K562 (cell line): ENCODE results near the gene MYO16. TPM values are rescaled to one million over a fixed set of nuclear protein-coding genes. Genes with fewer than 3 reads are reported as not detected.

Experiments
- ATAC-seq: fragments of 200-7000 bp; cut with Tn5 transposase; 3 replicates; pipeline ENCODE4 v1.9.1; 2020; ENCODE audit warnings: moderate library complexity
- BruUV-seq: library from RNA; stranded (reverse); fragments of 400-500 nt; replicated peaks from 2 replicates; lab custom pipeline; 2021; lab: Mats Ljungman, UMichigan
- CTCF ChIA-PET: fragments of 300-600 bp; formaldehyde crosslinking; extraction: SDS; loops from one replicate; lab custom pipeline; 2021; ENCODE audit warnings: low intra/inter-chr PET ratio; lab: Yijun Ruan, JAX
- POLR2A ChIA-PET: fragments of 300-600, 350-650 bp; sonication (Branson Sonifier 250); formaldehyde crosslinking; extraction: SDS; loops from one replicate; lab custom pipeline; 2021; ENCODE audit warnings: antibody characterized with exemption, inconsistent platforms; lab: Yijun Ruan, JAX
- DNase-seq, 4 experiments: peaks; one replicate each; pipeline versions ENCODE4 v3.0.0 to v3.0.0-alpha.2; 2011 to 2018; ENCODE audit warnings: low spot score in 3 of 4, mixed read lengths in 3 of 4; ENCODE audit errors: extremely low read depth in 1 of 4
- FAIRE-seq: peaks from 2 replicates; lab custom pipeline; 2011; peaks lifted over from hg19 to GRCh38; lab: Jason Lieb, UNC
- H2AFZ ChIP-seq: 2 replicates; pipeline ENCODE4 v1.6.0; 2011; ENCODE audit warnings: low read depth, low read length, control low read depth, inconsistent platforms
- H3K27ac ChIP-seq: fragments of 200-600 bp; 3 replicates; pipeline ENCODE4 v1.8.0; 2011; ENCODE audit warnings: low read depth, mild to moderate bottlenecking, control low read depth, inconsistent platforms, low read length, moderate library complexity, mixed read lengths; ENCODE audit errors: extremely low read depth
- H3K27me3 ChIP-seq, 2 experiments: fragments of 300-600 bp in 1 of 2; 2 replicates in 1 of 2; 3 replicates in 1 of 2; pipeline versions ENCODE4 v1.6.0 to v1.8.0; 2011; ENCODE audit warnings: inconsistent platforms in 2 of 2, low read length in 2 of 2, mild to moderate bottlenecking in 1 of 2, mixed read lengths in 1 of 2, moderate library complexity in 1 of 2; ENCODE audit not compliant: control insufficient read depth in 2 of 2, insufficient read depth in 2 of 2
- H3K36me3 ChIP-seq: fragments of 300-600 bp; 3 replicates; pipeline ENCODE4 v1.8.0; 2011; ENCODE audit warnings: mild to moderate bottlenecking, low read length, inconsistent platforms; ENCODE audit not compliant: control insufficient read depth, insufficient read depth
- H3K4me1 ChIP-seq, 2 experiments: fragments of 200-600 bp in 1 of 2; replicated peaks in 1 of 2; 2 replicates in 1 of 2; 3 replicates in 1 of 2; pipeline versions ENCODE4 v1.5.1 to v1.8.0; 2011; ENCODE audit warnings: inconsistent platforms in 2 of 2, low read length in 2 of 2, mild to moderate bottlenecking in 1 of 2, mixed read lengths in 1 of 2, moderate library complexity in 1 of 2; ENCODE audit not compliant: control insufficient read depth in 2 of 2, insufficient read depth in 2 of 2
- H3K4me2 ChIP-seq: 2 replicates; pipeline ENCODE4 v1.6.1; 2011; ENCODE audit warnings: low read length, control low read depth, inconsistent platforms, mixed read lengths; ENCODE audit not compliant: insufficient read depth
- H3K4me3 ChIP-seq: fragments of 200-600 bp; sonication (generic), shearing (Covaris generic); 2 replicates; pipeline ENCODE4 v1.5.1; 2016; ENCODE audit warnings: control low read depth, inconsistent platforms
- H3K79me2 ChIP-seq: fragments of 200-600 bp; 3 replicates; pipeline ENCODE4 v1.8.0; 2011; ENCODE audit warnings: low read length, inconsistent platforms; ENCODE audit not compliant: control insufficient read depth, insufficient read depth
- H3K9ac ChIP-seq, 2 experiments: 2 replicates each; pipeline versions ENCODE4 v1.6.0 to v1.6.1; 2011; ENCODE audit warnings: low read depth in 2 of 2, low read length in 2 of 2, control low read depth in 1 of 2, inconsistent platforms in 1 of 2, mild to moderate bottlenecking in 1 of 2, mixed read lengths in 1 of 2; ENCODE audit not compliant: insufficient read depth in 1 of 2
- H3K9me1 ChIP-seq: one replicate; pipeline ENCODE4 v1.6.0; 2011; ENCODE audit warnings: inconsistent platforms, mild to moderate bottlenecking, low read length, moderate library complexity; ENCODE audit not compliant: control insufficient read depth, insufficient read depth
- H3K9me3 ChIP-seq: replicated peaks from 2 replicates; pipeline ENCODE4 v1.5.1; 2011; ENCODE audit warnings: low read depth, low read length, inconsistent platforms; ENCODE audit not compliant: control insufficient read depth, insufficient read depth
- H4K20me1 ChIP-seq: replicated peaks from 2 replicates; pipeline ENCODE4 v1.6.1; 2011; ENCODE audit warnings: low read length, inconsistent platforms, mixed read lengths; ENCODE audit not compliant: control insufficient read depth, insufficient read depth
- CBX1 ChIP-seq: sonication (generic); IDR thresholded peaks from 2 replicates; pipeline ENCODE4 v1.6.1; 2016; ENCODE audit warnings: antibody characterized with exemption, low read depth, mild to moderate bottlenecking
- COPS2 ChIP-seq: fragments of 450-650 bp; conservative IDR thresholded peaks from 2 replicates; pipeline ENCODE4 v1.6.1; 2016; ENCODE audit warnings: mild to moderate bottlenecking, moderate library complexity
- DACH1 ChIP-seq: fragments of 450-650 bp; IDR thresholded peaks from 2 replicates; pipeline ENCODE4 v1.6.1; 2018; ENCODE audit not compliant: partially characterized antibody
- ILK ChIP-seq: fragments of 450-650 bp; IDR thresholded peaks from 2 replicates; pipeline ENCODE4 v1.6.1; 2016; ENCODE audit warnings: missing genetic modification characterization, low read depth, mild to moderate bottlenecking, missing compliant biosample characterization, moderate library complexity, borderline replicate concordance
- JUN ChIP-seq, 2 experiments: sonication (generic) in 1 of 2; formaldehyde crosslinking in 1 of 2; IDR thresholded peaks; 2 replicates each; pipeline versions ENCODE4 v1.6.1 to v1.8.0; 2012 to 2022; ENCODE audit warnings: borderline replicate concordance in 2 of 2, mild to moderate bottlenecking in 2 of 2, improper control_type of control experiment in 1 of 2, low read depth in 1 of 2, low read length in 1 of 2, missing genetic modification reagents in 1 of 2
- MYNN ChIP-seq, 2 experiments: sonication (generic); formaldehyde crosslinking in 1 of 2; IDR thresholded peaks; 2 replicates each; pipeline versions ENCODE4 v1.5.0 to v1.6.1; 2016 to 2020; ENCODE audit warnings: antibody characterized with exemption in 1 of 2, missing genetic modification reagents in 1 of 2
- NFE2L1 ChIP-seq: fragments of 450-650 bp; IDR thresholded peaks from 2 replicates; pipeline ENCODE4 v1.6.1; 2016; ENCODE audit warnings: missing genetic modification characterization, low read depth, mild to moderate bottlenecking, missing compliant biosample characterization, moderate library complexity, borderline replicate concordance
- PHB2 ChIP-seq: fragments of 450-650 bp; IDR thresholded peaks from 2 replicates; pipeline ENCODE4 v1.6.1; 2017; ENCODE audit warnings: low read depth
- RBM14 ChIP-seq: fragments of 200-400 bp; formaldehyde crosslinking; IDR thresholded peaks from 2 replicates; pipeline ENCODE4 v1.6.1; 2018; ENCODE audit warnings: low read depth, mild to moderate bottlenecking, low read length, moderate library complexity, borderline replicate concordance; ENCODE audit not compliant: insufficient read depth
- SAFB ChIP-seq: fragments of 200-400 bp; formaldehyde crosslinking; IDR thresholded peaks from 2 replicates; pipeline ENCODE4 v1.6.1; 2017; ENCODE audit warnings: low read depth, low read length, borderline replicate concordance
- SAFB2 ChIP-seq: fragments of 200-400 bp; formaldehyde crosslinking; IDR thresholded peaks from 2 replicates; pipeline ENCODE4 v1.6.1; 2018; ENCODE audit warnings: borderline replicate concordance, low read length, low read depth, moderate library complexity; ENCODE audit not compliant: severe bottlenecking
- ZNF282 ChIP-seq: sonication (generic); formaldehyde crosslinking; IDR thresholded peaks from 2 replicates; pipeline ENCODE4 v1.8.1; 2023; ENCODE audit warnings: missing genetic modification reagents
- WGBS: fragments of 100-300 bp; shearing (Covaris generic); methylation state at CpG from one replicate; pipeline ENCODE4 v1.1.6; 2016; ENCODE audit warnings: low coverage, mixed read lengths; ENCODE audit not compliant: insufficient coverage; ENCODE audit errors: missing lambda C conversion rate; 5-methylcytosine and 5-hydroxymethylcytosine counted together
- in situ Hi-C: fragments of 300-500 bp; cut with MboI; formaldehyde crosslinking; loops from 4 replicates; pipeline ENCODE4 v1.15.0; 2018; ENCODE audit warnings: inconsistent platforms, mixed read lengths
- intact Hi-C: fragments of 100-400 bp; cut with micrococcal nuclease; formaldehyde crosslinking; loops from 2 replicates; pipeline ENCODE4 v1.14.2; 2022
- polyA plus RNA-seq, 8 experiments: library from polyadenylated mRNA; depleted of rRNA in 4 of 8; stranded (reverse) in 5 of 8; unstranded in 3 of 8; fragments of >200 nt; fragmentation: Nextera tagmentation in 2 of 8; fragmentation: Illumina TruSeq in 1 of 8; extraction: Ambion mirVana in 2 of 8; extraction: Trizol in 1 of 8; gene quantifications; 2 replicates each; pipeline versions ENCODE4 v1.2.1 to v1.2.3, GENCODE V29; 2011 to 2014; ENCODE audit warnings: inconsistent platforms in 1 of 8, missing spikeins in 1 of 8
- total RNA-seq, 7 experiments: library from RNA; depleted of rRNA in 6 of 7; stranded (reverse); fragments of >200 nt in 6 of 7; fragmentation: Illumina TruSeq in 2 of 7; extraction: Trizol in 2 of 7; gene quantifications; 2 replicates each; pipeline versions ENCODE4 v1.2.1 to v1.2.3, GENCODE V29; 2011 to 2021; ENCODE audit warnings: low replicate concordance in 1 of 7
- TF ChIP-seq, protein P1 (sequence below): fragments of 450-650 bp; IDR thresholded peaks from one replicate; pipeline ENCODE4 v1.6.1; 2018; ENCODE audit warnings: mild to moderate bottlenecking, moderate library complexity; ENCODE audit not compliant: partially characterized antibody
- TF ChIP-seq, protein P2 (sequence below), 2 experiments: fragments of 450-650 bp; conservative IDR thresholded peaks; 2 replicates each; pipeline ENCODE4 v1.6.1; 2017; ENCODE audit warnings: mild to moderate bottlenecking in 2 of 2, moderate library complexity in 2 of 2
- TF ChIP-seq, protein P3 (sequence below): fragments of 450-650 bp; IDR thresholded peaks from 2 replicates; pipeline ENCODE4 v1.6.1; 2016; ENCODE audit warnings: borderline replicate concordance
- TF ChIP-seq, protein P4 (sequence below): sonication (generic); formaldehyde crosslinking; IDR thresholded peaks from 2 replicates; pipeline ENCODE4 v1.8.1; 2022; ENCODE audit warnings: missing genetic modification reagents

MYO16 gene
- total and polyA plus RNA-seq, 9 of the 15 experiments (the other 6 are each of a cell fraction or from before 2014, with no cell fraction given) = 4.3 to 45.7 (median 12.1) TPM

DNA sequence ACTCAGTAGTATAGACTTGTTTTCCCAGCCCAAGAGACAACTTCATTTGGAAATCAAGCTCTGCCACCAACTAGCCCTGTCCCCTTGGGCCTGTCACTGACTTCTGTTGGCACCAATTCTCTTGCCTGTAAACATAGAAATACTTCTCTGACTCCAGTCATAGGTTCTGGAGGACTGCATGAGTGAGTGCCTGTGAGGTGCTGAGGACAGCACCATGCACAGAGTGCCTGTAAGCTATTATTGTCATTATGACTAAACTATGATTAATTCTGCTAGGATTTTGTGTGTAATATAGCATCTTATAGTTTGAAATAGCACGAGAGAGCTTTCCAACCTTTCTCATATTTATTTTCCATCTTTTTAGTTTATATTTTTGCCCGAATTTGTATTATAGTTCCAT, 247.9 kb downstream of the MYO16 start:
- CTCF ChIA-PET = no interaction called here
- in situ Hi-C loops = no loop called here
- ATAC-seq = no peak
- TF ChIP-seq, protein P1, sequence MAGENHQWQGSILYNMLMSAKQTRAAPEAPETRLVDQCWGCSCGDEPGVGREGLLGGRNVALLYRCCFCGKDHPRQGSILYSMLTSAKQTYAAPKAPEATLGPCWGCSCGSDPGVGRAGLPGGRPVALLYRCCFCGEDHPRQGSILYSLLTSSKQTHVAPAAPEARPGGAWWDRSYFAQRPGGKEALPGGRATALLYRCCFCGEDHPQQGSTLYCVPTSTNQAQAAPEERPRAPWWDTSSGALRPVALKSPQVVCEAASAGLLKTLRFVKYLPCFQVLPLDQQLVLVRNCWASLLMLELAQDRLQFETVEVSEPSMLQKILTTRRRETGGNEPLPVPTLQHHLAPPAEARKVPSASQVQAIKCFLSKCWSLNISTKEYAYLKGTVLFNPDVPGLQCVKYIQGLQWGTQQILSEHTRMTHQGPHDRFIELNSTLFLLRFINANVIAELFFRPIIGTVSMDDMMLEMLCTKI = no peak
- TF ChIP-seq RBM14 (no peak), DACH1 (no peak), MYNN (IDR thresholded peaks at IDR 0.05) (no peak), MYNN (CRISPR knock-in tag; IDR thresholded peaks at IDR 0.05) (no peak), JUN (IDR thresholded peaks at IDR 0.05; ENCODE audit: borderline replicate concordance, low read depth, low read length) (no peak), JUN (CRISPR knock-in tag; IDR thresholded peaks at IDR 0.05; ENCODE audit: borderline replicate concordance) (no peak), CBX1 (no peak), PHB2 (no peak), NFE2L1 (tag) (no peak), SAFB2 (no peak), SAFB (no peak), COPS2 (no peak), ZNF282 (CRISPR knock-in tag) (no peak), ILK (tag) (no peak)
- TF ChIP-seq, protein P2, sequence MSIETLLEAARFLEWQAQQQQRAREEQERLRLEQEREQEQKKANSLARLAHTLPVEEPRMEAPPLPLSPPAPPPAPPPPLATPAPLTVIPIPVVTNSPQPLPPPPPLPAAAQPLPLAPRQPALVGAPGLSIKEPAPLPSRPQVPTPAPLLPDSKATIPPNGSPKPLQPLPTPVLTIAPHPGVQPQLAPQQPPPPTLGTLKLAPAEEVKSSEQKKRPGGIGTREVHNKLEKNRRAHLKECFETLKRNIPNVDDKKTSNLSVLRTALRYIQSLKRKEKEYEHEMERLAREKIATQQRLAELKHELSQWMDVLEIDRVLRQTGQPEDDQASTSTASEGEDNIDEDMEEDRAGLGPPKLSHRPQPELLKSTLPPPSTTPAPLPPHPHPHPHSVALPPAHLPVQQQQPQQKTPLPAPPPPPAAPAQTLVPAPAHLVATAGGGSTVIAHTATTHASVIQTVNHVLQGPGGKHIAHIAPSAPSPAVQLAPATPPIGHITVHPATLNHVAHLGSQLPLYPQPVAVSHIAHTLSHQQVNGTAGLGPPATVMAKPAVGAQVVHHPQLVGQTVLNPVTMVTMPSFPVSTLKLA (conservative IDR thresholded peaks at IDR 0.05) = no peak
- TF ChIP-seq, protein P3, sequence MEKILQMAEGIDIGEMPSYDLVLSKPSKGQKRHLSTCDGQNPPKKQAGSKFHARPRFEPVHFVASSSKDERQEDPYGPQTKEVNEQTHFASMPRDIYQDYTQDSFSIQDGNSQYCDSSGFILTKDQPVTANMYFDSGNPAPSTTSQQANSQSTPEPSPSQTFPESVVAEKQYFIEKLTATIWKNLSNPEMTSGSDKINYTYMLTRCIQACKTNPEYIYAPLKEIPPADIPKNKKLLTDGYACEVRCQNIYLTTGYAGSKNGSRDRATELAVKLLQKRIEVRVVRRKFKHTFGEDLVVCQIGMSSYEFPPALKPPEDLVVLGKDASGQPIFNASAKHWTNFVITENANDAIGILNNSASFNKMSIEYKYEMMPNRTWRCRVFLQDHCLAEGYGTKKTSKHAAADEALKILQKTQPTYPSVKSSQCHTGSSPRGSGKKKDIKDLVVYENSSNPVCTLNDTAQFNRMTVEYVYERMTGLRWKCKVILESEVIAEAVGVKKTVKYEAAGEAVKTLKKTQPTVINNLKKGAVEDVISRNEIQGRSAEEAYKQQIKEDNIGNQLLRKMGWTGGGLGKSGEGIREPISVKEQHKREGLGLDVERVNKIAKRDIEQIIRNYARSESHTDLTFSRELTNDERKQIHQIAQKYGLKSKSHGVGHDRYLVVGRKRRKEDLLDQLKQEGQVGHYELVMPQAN = no peak
- TF ChIP-seq, protein P4, sequence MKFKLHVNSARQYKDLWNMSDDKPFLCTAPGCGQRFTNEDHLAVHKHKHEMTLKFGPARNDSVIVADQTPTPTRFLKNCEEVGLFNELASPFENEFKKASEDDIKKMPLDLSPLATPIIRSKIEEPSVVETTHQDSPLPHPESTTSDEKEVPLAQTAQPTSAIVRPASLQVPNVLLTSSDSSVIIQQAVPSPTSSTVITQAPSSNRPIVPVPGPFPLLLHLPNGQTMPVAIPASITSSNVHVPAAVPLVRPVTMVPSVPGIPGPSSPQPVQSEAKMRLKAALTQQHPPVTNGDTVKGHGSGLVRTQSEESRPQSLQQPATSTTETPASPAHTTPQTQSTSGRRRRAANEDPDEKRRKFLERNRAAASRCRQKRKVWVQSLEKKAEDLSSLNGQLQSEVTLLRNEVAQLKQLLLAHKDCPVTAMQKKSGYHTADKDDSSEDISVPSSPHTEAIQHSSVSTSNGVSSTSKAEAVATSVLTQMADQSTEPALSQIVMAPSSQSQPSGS (CRISPR knock-in tag) = no peak

More for the DNA sequence above, 247.9 kb downstream of the MYO16 start:
- Histone ChIP-seq H3K27me3 (no peaks in the 10 kb centered on the region), H4K20me1 (no peaks in the 10 kb centered on the region), H3K9ac (no peak overlapping the region), H3K4me3 (no peak overlapping the region), H3K4me1 (no peaks in the 10 kb centered on the region; a peak in 1 of 5 replicates), H3K9me1 (no peaks in the 10 kb centered on the region), H3K9me3 (0 out of 2 replicates have a peak, but pooled peaks cover 2% of the 10 kb centered on the region), H3K27ac (no peak overlapping the region), H3K36me3 (no peaks in the 10 kb centered on the region), H3K4me2 (no peak overlapping the region), H2AFZ (no peak overlapping the region), H3K79me2 (no peaks in the 10 kb centered on the region)
- WGBS = 23% methylated on average over 2 of the region's 2 CpGs
- BruUV-seq = no TSS peak
- POLR2A ChIA-PET = no interaction called here
- DNase-seq (no peak), FAIRE-seq (no peak)
- intact Hi-C loops = no loop called here
